ENCODE results near the gene ERC1.

- TF ChIP-seq POLR2AphosphoS5 (IDR thresholded peaks at IDR 0.05; ENCODE audit: borderline replicate concordance, low read depth, low read length) (no peak), EZH2 (IDR thresholded peaks at IDR 0.05) (no peak), FOXP2 (optimal IDR thresholded peaks at IDR 0.05; ENCODE audit: control extremely low read depth, extremely low read length, insufficient read depth) (no peak)
Measured at GRCh38 chr12:1493781-1494565, 502.9 kb downstream of the ERC1 start.
